Neural progenitor cell (in vitro differentiated cells): Measurements from ENCODE around the gene BMPER. TPM values are rescaled to one million over a fixed set of nuclear protein-coding genes. Genes with fewer than 3 reads are reported as not detected.

Experiments
- DNase-seq: peaks from one replicate; pipeline ENCODE4 v3.0.0-alpha.2; 2016; ENCODE audit warnings: low spot score
- H2AFZ ChIP-seq: fragments of 200-600 bp; sonication (generic); replicated peaks from 2 replicates; pipeline ENCODE4 v1.6.1; 2016; ENCODE audit warnings: antibody characterized with exemption
- H3F3A ChIP-seq: fragments of 200-600 bp; sonication (generic); 2 replicates; pipeline ENCODE4 v1.6.1; 2016; ENCODE audit warnings: antibody characterized with exemption, low read depth
- H3K27ac ChIP-seq: fragments of 200-600 bp; sonication (generic); 2 replicates; pipeline ENCODE4 v1.5.1; 2016; ENCODE audit warnings: mild to moderate bottlenecking
- H3K27me3 ChIP-seq: fragments of 200-600 bp; sonication (generic); 2 replicates; pipeline ENCODE4 v1.6.1; 2016; ENCODE audit warnings: mild to moderate bottlenecking, moderate library complexity
- H3K36me3 ChIP-seq: fragments of 200-600 bp; sonication (generic); 2 replicates; pipeline ENCODE4 v1.5.1; 2016
- H3K4me1 ChIP-seq: fragments of 200-600 bp; sonication (generic); 2 replicates; pipeline ENCODE4 v1.6.1; 2016; ENCODE audit warnings: mixed run types
- H3K4me2 ChIP-seq: fragments of 200-600 bp; sonication (generic); 2 replicates; pipeline ENCODE4 v1.6.1; 2016
- H3K4me3 ChIP-seq: fragments of 200-600 bp; sonication (generic); 2 replicates; pipeline ENCODE4 v1.5.1; 2016
- H3K79me2 ChIP-seq: fragments of 200-600 bp; sonication (generic); 2 replicates; pipeline ENCODE4 v1.6.1; 2016; ENCODE audit warnings: low read depth
- H3K9ac ChIP-seq: fragments of 200-600 bp; sonication (generic); 2 replicates; pipeline ENCODE4 v1.6.1; 2016
- H3K9me3 ChIP-seq: fragments of 200-600 bp; sonication (generic); 2 replicates; pipeline ENCODE4 v1.5.1; 2016; ENCODE audit warnings: low read depth
- H4K20me1 ChIP-seq: fragments of 200-600 bp; sonication (generic); 2 replicates; pipeline ENCODE4 v1.6.1; 2016; ENCODE audit warnings: low read depth
- H3K27ac Mint-ChIP-seq: 3 replicates; pipeline ENCODE4 v1.8.0; 2021; ENCODE audit warnings: mixed read lengths
- H3K27me3 Mint-ChIP-seq: 2 replicates; pipeline ENCODE4 v1.8.0; 2022; ENCODE audit warnings: low read depth, mild to moderate bottlenecking, inconsistent platforms, moderate library complexity, mixed read lengths; ENCODE audit not compliant: insufficient read depth
- H3K36me3 Mint-ChIP-seq: 3 replicates; pipeline ENCODE4 v1.8.0; 2021; ENCODE audit warnings: mixed read lengths
- H3K4me1 Mint-ChIP-seq: 3 replicates; pipeline ENCODE4 v1.8.0; 2021; ENCODE audit warnings: mixed read lengths
- H3K4me3 Mint-ChIP-seq: 3 replicates; pipeline ENCODE4 v1.8.0; 2021; ENCODE audit warnings: mild to moderate bottlenecking, moderate library complexity, mixed read lengths
- H3K9me3 Mint-ChIP-seq: 3 replicates; pipeline ENCODE4 v1.8.0; 2020; ENCODE audit warnings: mixed read lengths
- CTCF ChIP-seq: fragments of 200-600 bp; sonication (generic); IDR thresholded peaks from 2 replicates; pipeline ENCODE4 v1.5.1; 2017; ENCODE audit warnings: antibody characterized with exemption, mild to moderate bottlenecking
- EZH2 ChIP-seq: fragments of 200-600 bp; sonication (generic); IDR thresholded peaks from 2 replicates; pipeline ENCODE4 v1.6.1; 2017; ENCODE audit warnings: antibody characterized with exemption, mild to moderate bottlenecking, moderate library complexity
- EZH2phosphoT487 ChIP-seq: fragments of 200-600 bp; sonication (generic); IDR thresholded peaks from 2 replicates; pipeline ENCODE4 v1.6.1; 2017; ENCODE audit warnings: antibody characterized with exemption
- total RNA-seq: library from RNA; depleted of rRNA; stranded (reverse); fragments of >200 nt; gene quantifications from 2 replicates; pipeline ENCODE4 v1.2.3, GENCODE V29; 2015; ENCODE audit warnings: low replicate concordance

The BMPER gene
- total RNA-seq, 1 donor from 2014 or later = 1.2 TPM

GRCh38 chr7:33979807-33980355 is 74.5 kb downstream of the BMPER start:
- no peak overlapping the region for H3K4me2 ChIP-seq
- Mint-ChIP-seq H3K36me3 (no peaks in the 10 kb centered on the region), H3K27me3 (no peaks in the 10 kb centered on the region), H3K4me1 (no peaks in the 10 kb centered on the region), H3K27ac (no peak overlapping the region), H3K4me3 (no peak overlapping the region), H3K9me3 (no peaks in the 10 kb centered on the region)
- H2AFZ ChIP-seq = no peak overlapping the region
- H3K9ac ChIP-seq = no peak overlapping the region
- H3K9me3 ChIP-seq = no peaks in the 10 kb centered on the region
- no peaks in the 10 kb centered on the region for H4K20me1 ChIP-seq
- H3K4me1 ChIP-seq = no peaks in the 10 kb centered on the region
- H3K27me3 ChIP-seq = no peaks in the 10 kb centered on the region
- DNase-seq = no peak
- no peak overlapping the region for H3K27ac ChIP-seq
- H3K79me2 ChIP-seq = no peaks in the 10 kb centered on the region
- H3K4me3 ChIP-seq = no peak overlapping the region
- TF ChIP-seq CTCF (no peak), EZH2 (no peak), EZH2phosphoT487 (no peak)
- no peaks in the 10 kb centered on the region for H3F3A ChIP-seq
- H3K36me3 ChIP-seq = no peaks in the 10 kb centered on the region

GRCh38 chr7:33981226-33981625 is 75.9 kb downstream of the BMPER start:
- Histone ChIP-seq H3K9ac (no peak overlapping the region), H3K27ac (no peak overlapping the region), H4K20me1 (no peaks in the 10 kb centered on the region), H3K79me2 (no peaks in the 10 kb centered on the region), H3K9me3 (no peaks in the 10 kb centered on the region), H2AFZ (no peak overlapping the region), H3K4me2 (no peak overlapping the region), H3K27me3 (no peaks in the 10 kb centered on the region), H3F3A (no peaks in the 10 kb centered on the region), H3K4me1 (no peaks in the 10 kb centered on the region), H3K4me3 (no peak overlapping the region), H3K36me3 (no peaks in the 10 kb centered on the region)
- Mint-ChIP-seq H3K4me3 (no peak overlapping the region), H3K27ac (no peak overlapping the region), H3K36me3 (no peaks in the 10 kb centered on the region), H3K27me3 (no peaks in the 10 kb centered on the region), H3K9me3 (no peaks in the 10 kb centered on the region), H3K4me1 (no peaks in the 10 kb centered on the region)
- TF ChIP-seq CTCF (no peak), EZH2 (no peak), EZH2phosphoT487 (no peak)
- DNase-seq = no peak

GRCh38 chr7:33981671-33982424 is 76.5 kb downstream of the BMPER start:
- no peaks in the 10 kb centered on the region for H3F3A ChIP-seq
- Mint-ChIP-seq H3K4me3 (no peak overlapping the region), H3K27me3 (no peaks in the 10 kb centered on the region), H3K27ac (no peak overlapping the region), H3K9me3 (no peaks in the 10 kb centered on the region), H3K4me1 (no peaks in the 10 kb centered on the region), H3K36me3 (no peaks in the 10 kb centered on the region)
- TF ChIP-seq EZH2 (no peak), CTCF (no peak), EZH2phosphoT487 (no peak)
- H2AFZ ChIP-seq = no peak overlapping the region
- H3K79me2 ChIP-seq = no peaks in the 10 kb centered on the region
- no peaks in the 10 kb centered on the region for H3K4me1 ChIP-seq
- no peak overlapping the region for H3K4me2 ChIP-seq
- no peaks in the 10 kb centered on the region for H3K27me3 ChIP-seq
- H3K4me3 ChIP-seq = no peak overlapping the region
- DNase-seq = no peak
- H3K36me3 ChIP-seq = no peaks in the 10 kb centered on the region
- no peaks in the 10 kb centered on the region for H4K20me1 ChIP-seq
- no peak overlapping the region for H3K27ac ChIP-seq
- H3K9me3 ChIP-seq = no peaks in the 10 kb centered on the region
- H3K9ac ChIP-seq = no peak overlapping the region
